OCI-LY3 (cell line): ENCODE measurements around the gene PLEK2.
"Not testable (repeated sequence)": the region's sequence is repeated elsewhere in the genome, so short reads cannot be mapped to it uniquely, and the experiment has no call there.

Experiments used
- H2AFZ ChIP-seq: fragments of 200-600, 300-600 bp; shearing (Covaris generic); 2 replicates; pipeline ENCODE4 v1.6.0; 2014; ENCODE audit warnings: antibody characterized with exemption, low read depth, low read length
- H3K27ac ChIP-seq: fragments of 200-600, 300-600 bp; sonication (generic); 2 replicates; pipeline ENCODE4 v1.5.1; 2014; ENCODE audit warnings: mild to moderate bottlenecking, low read length, moderate library complexity, mixed read lengths
- H3K27me3 ChIP-seq: fragments of 200-600, 300-600 bp; sonication (generic); 2 replicates; pipeline ENCODE4 v1.6.1; 2014; ENCODE audit warnings: low read depth, low read length, mixed read lengths
- H3K36me3 ChIP-seq: fragments of 200-600, 300-600 bp; sonication (generic); replicated peaks from 2 replicates; pipeline ENCODE3; 2014; ENCODE audit warnings: low read depth, low read length, mixed read lengths
- H3K4me1 ChIP-seq: fragments of 300-600, 200-600 bp; sonication (generic); 2 replicates; pipeline ENCODE4 v1.6.1; 2014; ENCODE audit warnings: low read length, mixed read lengths
- H3K4me2 ChIP-seq: fragments of 200-600, 300-600 bp; sonication (generic); 2 replicates; pipeline ENCODE4 v1.6.1; 2014; ENCODE audit warnings: low read length, mixed read lengths
- H3K4me3 ChIP-seq: fragments of 300-600, 200-600 bp; sonication (generic); 2 replicates; pipeline ENCODE4 v1.5.1; 2014; ENCODE audit warnings: antibody characterized with exemption, mild to moderate bottlenecking, low read length, moderate library complexity
- H3K79me2 ChIP-seq: fragments of 300-600, 200-600 bp; shearing (Covaris generic); 2 replicates; pipeline ENCODE4 v1.6.1; 2014; ENCODE audit warnings: mild to moderate bottlenecking, low read length, mixed read lengths
- H3K9ac ChIP-seq: fragments of 300-600, 200-600 bp; shearing (Covaris generic); 2 replicates; pipeline ENCODE4 v1.6.0; 2014; ENCODE audit warnings: mild to moderate bottlenecking, low read length, moderate library complexity
- H3K9me3 ChIP-seq: fragments of 200-600, 300-600 bp; shearing (Covaris generic); 2 replicates; pipeline ENCODE4 v1.6.1; 2014; ENCODE audit warnings: low read length, mixed read lengths; ENCODE audit not compliant: insufficient read depth
- H4K20me1 ChIP-seq: fragments of 200-600, 300-600 bp; sonication (generic); 2 replicates; pipeline ENCODE4 v1.6.1; 2016; ENCODE audit warnings: low read length, mixed read lengths; ENCODE audit not compliant: insufficient read depth
- EZH2phosphoT487 ChIP-seq: fragments of 200-600 bp; shearing (Covaris generic); IDR thresholded peaks from 2 replicates; pipeline ENCODE4 v1.6.1; 2018; ENCODE audit warnings: antibody characterized with exemption, mixed run types, low read depth
- TF ChIP-seq, protein P1 (sequence below): fragments of 200-600, 300-600 bp; sonication (generic); IDR thresholded peaks from 2 replicates; pipeline ENCODE4 v1.5.1; 2014; ENCODE audit warnings: antibody characterized with exemption, low read length, low read depth

PLEK2 gene

DNA sequence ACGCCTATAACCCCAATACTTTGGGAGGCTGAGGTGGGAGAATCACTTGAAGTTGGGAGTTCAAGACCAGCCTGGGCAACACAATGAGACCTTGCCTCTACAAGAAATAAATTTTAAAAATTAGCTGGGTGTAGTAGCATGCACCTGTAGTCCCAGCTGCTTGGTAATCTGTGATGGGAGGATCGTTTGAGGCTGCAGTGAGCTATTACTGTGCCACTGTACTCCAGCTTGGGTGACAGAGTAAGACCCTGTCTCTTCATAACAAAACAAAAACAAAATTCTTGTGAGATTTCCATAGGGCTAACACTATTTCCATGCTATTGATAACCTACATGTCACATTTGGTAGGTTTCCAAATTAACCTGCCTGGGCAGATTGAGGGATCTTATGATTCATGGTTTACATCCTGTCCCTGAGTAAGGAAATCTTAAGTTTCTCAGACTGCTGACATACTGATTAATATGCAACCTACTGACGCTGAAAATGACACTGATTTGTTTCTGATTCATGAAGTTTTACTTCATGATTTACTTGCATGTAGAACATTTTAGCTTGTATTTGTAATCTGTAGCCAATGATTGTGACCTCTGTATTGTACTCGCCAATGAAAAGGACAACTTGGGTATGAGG lies 68.2 kb downstream of the PLEK2 start:
- no peaks in the 10 kb centered on the region for H4K20me1 ChIP-seq
- no peak overlapping the region for H3K4me2 ChIP-seq
- no peak overlapping the region for H3K4me3 ChIP-seq
- H3K9me3 ChIP-seq: no peaks in the 10 kb centered on the region
- no peak overlapping the region for H3K9ac ChIP-seq
- H2AFZ ChIP-seq: no peak overlapping the region
- peaks cover 21% of the 10 kb centered on the region for H3K4me1 ChIP-seq
- H3K27me3 ChIP-seq: no peaks in the 10 kb centered on the region
- H3K79me2 ChIP-seq: no peaks in the 10 kb centered on the region
- H3K27ac ChIP-seq: no peak overlapping the region
- peaks cover 37% of the 10 kb centered on the region for H3K36me3 ChIP-seq
- TF ChIP-seq EZH2phosphoT487: no peak
- TF ChIP-seq, protein P1, sequence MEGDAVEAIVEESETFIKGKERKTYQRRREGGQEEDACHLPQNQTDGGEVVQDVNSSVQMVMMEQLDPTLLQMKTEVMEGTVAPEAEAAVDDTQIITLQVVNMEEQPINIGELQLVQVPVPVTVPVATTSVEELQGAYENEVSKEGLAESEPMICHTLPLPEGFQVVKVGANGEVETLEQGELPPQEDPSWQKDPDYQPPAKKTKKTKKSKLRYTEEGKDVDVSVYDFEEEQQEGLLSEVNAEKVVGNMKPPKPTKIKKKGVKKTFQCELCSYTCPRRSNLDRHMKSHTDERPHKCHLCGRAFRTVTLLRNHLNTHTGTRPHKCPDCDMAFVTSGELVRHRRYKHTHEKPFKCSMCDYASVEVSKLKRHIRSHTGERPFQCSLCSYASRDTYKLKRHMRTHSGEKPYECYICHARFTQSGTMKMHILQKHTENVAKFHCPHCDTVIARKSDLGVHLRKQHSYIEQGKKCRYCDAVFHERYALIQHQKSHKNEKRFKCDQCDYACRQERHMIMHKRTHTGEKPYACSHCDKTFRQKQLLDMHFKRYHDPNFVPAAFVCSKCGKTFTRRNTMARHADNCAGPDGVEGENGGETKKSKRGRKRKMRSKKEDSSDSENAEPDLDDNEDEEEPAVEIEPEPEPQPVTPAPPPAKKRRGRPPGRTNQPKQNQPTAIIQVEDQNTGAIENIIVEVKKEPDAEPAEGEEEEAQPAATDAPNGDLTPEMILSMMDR: no peak

GRCh38 chr14:67341231-67341630 lies 70.7 kb downstream of the PLEK2 start:
- H3K4me1 ChIP-seq, H4K20me1 ChIP-seq, H3K27me3 ChIP-seq, H3K9me3 ChIP-seq, H3K79me2 ChIP-seq, H3K9ac ChIP-seq, H3K4me3 ChIP-seq, H2AFZ ChIP-seq, H3K4me2 ChIP-seq, H3K27ac ChIP-seq: not testable (repeated sequence)
- H3K36me3 ChIP-seq: peaks cover 41% of the 10 kb centered on the region
